Measurements from ENCODE around the gene CNOT11.
"Not testable (repeated sequence)": the region's sequence is repeated elsewhere in the genome, so short reads cannot be mapped to it uniquely, and the experiment has no call there.

The CNOT11 gene

GRCh38 chr2:101252408-101253012 is at the start of gene CNOT11:
TSS of gene CNOT11 (plus strand) at chr2:101252886. CDS start at chr2:101252965, 79 bp downstream.
- no peak for TF ChIP-seq CTCF (IDR thresholded peaks at IDR 0.05; ENCODE audit: low read length, missing control alignments)
- peak; percentile 99 for DNase-seq (ENCODE audit: low read depth)
- peak within 1 kb of the TSS; percentile 88 for H3K4me3 ChIP-seq (replicated peaks; ENCODE audit: low read depth, low read length)

GRCh38 chr2:101204400-101205115 is 48.1 kb upstream of the CNOT11 start:
- peak; percentile 16 for DNase-seq (ENCODE audit: low read depth)
- TF ChIP-seq CTCF (IDR thresholded peaks at IDR 0.05; ENCODE audit: low read length, missing control alignments) = peak; percentile 21
- no peak overlapping the region for H3K4me3 ChIP-seq (replicated peaks; ENCODE audit: low read depth, low read length)

GRCh38 chr2:101205521-101206479 is 46.9 kb upstream of the CNOT11 start:
- peak; percentile 87 for DNase-seq (ENCODE audit: low read depth)
- peak overlapping the region; percentile 32 for H3K4me3 ChIP-seq (replicated peaks; ENCODE audit: low read depth, low read length)
- peak; percentile 62 for TF ChIP-seq CTCF (IDR thresholded peaks at IDR 0.05; ENCODE audit: low read length, missing control alignments)

GRCh38 chr2:101208830-101209229 is 43.9 kb upstream of the CNOT11 start:
- TF ChIP-seq CTCF (IDR thresholded peaks at IDR 0.05; ENCODE audit: low read length, missing control alignments) = no peak
- no peak for DNase-seq (ENCODE audit: low read depth)
- no peak overlapping the region for H3K4me3 ChIP-seq (replicated peaks; ENCODE audit: low read depth, low read length)

GRCh38 chr2:101219246-101219645 is 33.4 kb upstream of the CNOT11 start:
- no peak for DNase-seq (ENCODE audit: low read depth)
- no peak overlapping the region for H3K4me3 ChIP-seq (replicated peaks; ENCODE audit: low read depth, low read length)
- no peak for TF ChIP-seq CTCF (IDR thresholded peaks at IDR 0.05; ENCODE audit: low read length, missing control alignments)

GRCh38 chr2:101220091-101220490 is 32.6 kb upstream of the CNOT11 start:
- DNase-seq (ENCODE audit: low read depth); H3K4me3 ChIP-seq (replicated peaks; ENCODE audit: low read depth, low read length): not testable (repeated sequence)

- no peak overlapping the region for H3K4me3 ChIP-seq (replicated peaks; ENCODE audit: low read depth, low read length)
- no peak for DNase-seq (ENCODE audit: low read depth)
- no peak for TF ChIP-seq CTCF (IDR thresholded peaks at IDR 0.05; ENCODE audit: low read length, missing control alignments)
These were observed 28.9 kb upstream of the CNOT11 start for GRCh38 chr2:101223814-101224231.
